Colonic mucosa (tissue), 4 donors: ENCODE measurements around the gene ITIH5. TPM values are rescaled to one million over a fixed set of nuclear protein-coding genes. Genes with fewer than 3 reads are reported as not detected.

Source experiments
- DNase-seq: peaks from one replicate; pipeline ENCODE4 v3.0.0-alpha.2; 2020
- H3K27ac ChIP-seq: fragments of 200-600 bp; one replicate; pipeline ENCODE4 v1.8.0; 2021
- H3K27me3 ChIP-seq: fragments of 200-600 bp; one replicate; pipeline ENCODE4 v1.8.0; 2021
- H3K36me3 ChIP-seq: fragments of 200-600 bp; one replicate; pipeline ENCODE4 v1.8.0; 2021
- H3K4me1 ChIP-seq: fragments of 200-600 bp; one replicate; pipeline ENCODE4 v1.8.0; 2021; ENCODE audit warnings: mild to moderate bottlenecking
- H3K4me3 ChIP-seq: fragments of 200-600 bp; one replicate; pipeline ENCODE4 v1.8.0; 2021
- H3K9ac ChIP-seq, 2 donors: one replicate each; pipeline ENCODE4 v1.7.0; 2013; ENCODE audit warnings: control low read depth in 2 of 2, low read depth in 2 of 2, low read length in 2 of 2
- H3K9me3 ChIP-seq: fragments of 200-600 bp; one replicate; pipeline ENCODE4 v1.8.0; 2021
- intact Hi-C: fragments of 100-400 bp; cut with DNase I; formaldehyde crosslinking; loops from one replicate; pipeline ENCODE4 v1.14.1; 2022
- total RNA-seq, 2 donors: library from RNA; stranded (reverse); fragmentation: NEBNext Ultra II Directional in 1 of 2; extraction: Animal tissue kit (Norgen Biotek cat#: 25700) in 1 of 2; gene quantifications; one replicate each; pipeline ENCODE4 v1.2.1, GENCODE V29; 2021
- TF ChIP-seq, protein P1 (sequence below): fragments of 200-600 bp; IDR thresholded peaks from one replicate; pipeline ENCODE4 v1.8.0; 2022; ENCODE audit warnings: antibody characterized with exemption, mild to moderate bottlenecking
- donor health status: healthy.
- donor health status: DM: no; HTN: no; CAD: no.
- donor health status: DM: no; HTN: no; CAD: no.

ITIH5 gene
- total RNA-seq, 2 donors from 2014 or later: 2.2 to 15.6 TPM

- intact Hi-C loops: no loop called here
- no peak overlapping the region for H3K27ac ChIP-seq
- no peak for DNase-seq
- H3K4me1 ChIP-seq: no peaks in the 10 kb centered on the region
- H3K27me3 ChIP-seq: no peaks in the 10 kb centered on the region
- TF ChIP-seq, protein P1, sequence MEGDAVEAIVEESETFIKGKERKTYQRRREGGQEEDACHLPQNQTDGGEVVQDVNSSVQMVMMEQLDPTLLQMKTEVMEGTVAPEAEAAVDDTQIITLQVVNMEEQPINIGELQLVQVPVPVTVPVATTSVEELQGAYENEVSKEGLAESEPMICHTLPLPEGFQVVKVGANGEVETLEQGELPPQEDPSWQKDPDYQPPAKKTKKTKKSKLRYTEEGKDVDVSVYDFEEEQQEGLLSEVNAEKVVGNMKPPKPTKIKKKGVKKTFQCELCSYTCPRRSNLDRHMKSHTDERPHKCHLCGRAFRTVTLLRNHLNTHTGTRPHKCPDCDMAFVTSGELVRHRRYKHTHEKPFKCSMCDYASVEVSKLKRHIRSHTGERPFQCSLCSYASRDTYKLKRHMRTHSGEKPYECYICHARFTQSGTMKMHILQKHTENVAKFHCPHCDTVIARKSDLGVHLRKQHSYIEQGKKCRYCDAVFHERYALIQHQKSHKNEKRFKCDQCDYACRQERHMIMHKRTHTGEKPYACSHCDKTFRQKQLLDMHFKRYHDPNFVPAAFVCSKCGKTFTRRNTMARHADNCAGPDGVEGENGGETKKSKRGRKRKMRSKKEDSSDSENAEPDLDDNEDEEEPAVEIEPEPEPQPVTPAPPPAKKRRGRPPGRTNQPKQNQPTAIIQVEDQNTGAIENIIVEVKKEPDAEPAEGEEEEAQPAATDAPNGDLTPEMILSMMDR: no peak
- H3K9me3 ChIP-seq: no peaks in the 10 kb centered on the region
- H3K4me3 ChIP-seq: no peak overlapping the region
- no peak overlapping the region for H3K9ac ChIP-seq
- H3K36me3 ChIP-seq: no peaks in the 10 kb centered on the region
Observed at GRCh38 chr10:7707858-7708622, 41.3 kb upstream of the ITIH5 start.

- no peaks in the 10 kb centered on the region for H3K4me1 ChIP-seq
- no peaks in the 10 kb centered on the region for H3K36me3 ChIP-seq
- no peak for DNase-seq
- no peak overlapping the region for H3K9ac ChIP-seq
- H3K27me3 ChIP-seq: no peaks in the 10 kb centered on the region
- no peak overlapping the region for H3K27ac ChIP-seq
- intact Hi-C loops: no loop called here
- no peaks in the 10 kb centered on the region for H3K9me3 ChIP-seq
- TF ChIP-seq, protein P1: no peak
- no peak overlapping the region for H3K4me3 ChIP-seq
Observed at GRCh38 chr10:7707102-7707501, 40.3 kb upstream of the ITIH5 start.

GRCh38 chr10:7706534-7707073 is 39.8 kb upstream of the ITIH5 start:
- no peak for DNase-seq
- Histone ChIP-seq H3K4me1 (no peaks in the 10 kb centered on the region), H3K9me3 (no peaks in the 10 kb centered on the region), H3K27me3 (no peaks in the 10 kb centered on the region), H3K4me3 (no peak overlapping the region), H3K36me3 (no peaks in the 10 kb centered on the region), H3K9ac (no peak overlapping the region), H3K27ac (no peak overlapping the region)
- TF ChIP-seq, protein P1: no peak
- intact Hi-C loops: no loop called here

DNA sequence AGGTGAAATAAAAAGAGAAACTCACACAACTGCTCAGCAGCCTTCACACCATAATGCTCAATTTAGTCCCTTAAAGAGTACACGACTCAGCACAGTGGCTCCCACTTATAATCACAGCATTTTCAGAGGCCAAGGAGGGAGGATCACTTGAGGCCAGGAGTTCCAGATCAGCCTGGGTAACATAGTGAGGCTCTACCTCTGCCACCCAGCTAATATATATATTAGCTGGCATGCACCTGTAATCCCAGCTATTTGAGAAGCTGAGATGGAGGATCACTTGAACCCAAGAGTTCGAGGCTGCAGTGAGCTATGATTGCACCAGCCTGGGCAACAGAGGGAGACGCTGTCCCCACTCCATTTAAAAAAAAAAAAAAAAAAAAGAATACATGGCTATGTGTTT is 38.6 kb upstream of the ITIH5 start:
- Histone ChIP-seq H3K36me3 (no peaks in the 10 kb centered on the region), H3K4me3 (no peak overlapping the region), H3K9ac (no peak overlapping the region), H3K4me1 (no peaks in the 10 kb centered on the region), H3K27me3 (no peaks in the 10 kb centered on the region), H3K27ac (no peak overlapping the region), H3K9me3 (no peaks in the 10 kb centered on the region)
- intact Hi-C loops: no loop called here
- DNase-seq: no peak
- TF ChIP-seq, protein P1: no peak

DNA sequence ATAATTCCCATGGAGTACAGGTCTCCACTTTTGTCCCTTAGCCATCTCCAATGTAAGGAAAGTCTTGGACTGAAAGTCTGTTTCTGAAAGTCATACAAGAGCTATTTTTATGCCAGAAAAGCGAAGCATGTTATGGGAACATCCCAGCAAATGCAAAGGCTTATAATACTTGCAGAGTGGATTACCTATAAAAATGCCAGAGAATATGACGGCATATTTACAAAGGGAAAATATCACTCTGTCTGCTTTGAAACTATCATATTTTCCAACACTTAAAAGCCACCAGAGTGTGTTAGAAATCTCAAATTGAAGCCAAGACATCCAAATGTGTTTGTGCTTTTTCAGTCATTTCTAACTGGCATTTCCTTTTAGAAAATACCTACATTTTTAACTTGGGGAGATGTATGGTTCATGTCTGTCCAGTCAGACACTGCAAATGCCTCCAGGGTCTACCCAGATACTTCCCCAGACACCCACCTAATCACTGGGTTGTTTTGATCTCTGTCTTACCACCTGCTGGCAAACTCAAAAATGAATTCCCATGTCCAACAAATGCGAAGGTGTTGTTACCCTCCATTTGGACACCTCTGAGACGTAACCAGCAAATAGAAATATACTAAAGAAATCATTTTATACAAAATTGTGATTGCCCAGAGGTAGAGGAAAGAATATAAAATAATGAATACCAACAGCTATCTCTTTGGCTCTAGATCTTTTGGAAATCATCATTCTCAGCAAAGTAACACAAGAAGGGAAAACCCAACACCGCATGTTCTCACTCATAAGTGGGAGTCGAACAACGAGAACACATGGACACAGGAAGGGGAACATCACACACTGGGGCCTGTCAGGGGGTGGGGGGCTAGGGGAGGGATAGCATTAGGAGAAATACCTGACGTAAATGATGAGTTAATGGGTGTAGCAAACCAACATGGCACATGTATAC is 37.6 kb upstream of the ITIH5 start:
- Histone ChIP-seq H3K4me3 (no peak overlapping the region), H3K9me3 (no peaks in the 10 kb centered on the region), H3K27ac (no peak overlapping the region), H3K9ac (no peak overlapping the region), H3K27me3 (no peaks in the 10 kb centered on the region), H3K36me3 (no peaks in the 10 kb centered on the region), H3K4me1 (no peaks in the 10 kb centered on the region)
- TF ChIP-seq, protein P1: no peak
- intact Hi-C loops: no loop called here
- DNase-seq: no peak
